Activated naive CD4-positive, alpha-beta T cell treated with anti-CD3 and anti-CD28 coated beads, Interleukin-2, amount 10 ng/mL, durations not matched to agents 7 days and 5 days (primary cell): ENCODE results near the gene OBSCN.
"Not testable (repeated sequence)": the region's sequence is repeated elsewhere in the genome, so short reads cannot be mapped to it uniquely, and the experiment has no call there.

ENCODE experiments used
- CTCF ChIA-PET: fragments of 350-600 bp; sonication (Branson Sonifier 250); formaldehyde crosslinking; loops from one replicate; lab custom pipeline; 2021; ENCODE audit warnings: antibody characterized with exemption; lab: Charles Lee
- DNase-seq: peaks from one replicate; pipeline ENCODE4 v3.0.0-alpha.2; 2020
- H3K27ac Mint-ChIP-seq: one replicate; pipeline ENCODE4 v1.8.0; 2021; ENCODE audit warnings: mild to moderate bottlenecking, moderate library complexity, mixed read lengths
- H3K27me3 Mint-ChIP-seq: one replicate; pipeline ENCODE4 v1.8.0; 2021; ENCODE audit warnings: mild to moderate bottlenecking, mixed read lengths
- H3K36me3 Mint-ChIP-seq: one replicate; pipeline ENCODE4 v1.8.0; 2021; ENCODE audit warnings: mixed read lengths
- H3K4me1 Mint-ChIP-seq: one replicate; pipeline ENCODE4 v1.8.0; 2021; ENCODE audit warnings: mixed read lengths
- H3K4me3 Mint-ChIP-seq: one replicate; pipeline ENCODE4 v1.8.0; 2021; ENCODE audit warnings: mild to moderate bottlenecking, moderate library complexity, mixed read lengths
- H3K9me3 Mint-ChIP-seq: one replicate; pipeline ENCODE4 v1.8.0; 2021; ENCODE audit warnings: mixed read lengths

The OBSCN gene

GRCh38 chr1:228188249-228188648 lies 19.6 kb upstream of the OBSCN start:
- not testable (repeated sequence) for DNase-seq, H3K27me3 Mint-ChIP-seq, H3K27ac Mint-ChIP-seq, H3K9me3 Mint-ChIP-seq, H3K36me3 Mint-ChIP-seq, H3K4me3 Mint-ChIP-seq
- H3K4me1 Mint-ChIP-seq = peaks cover 10% of the 10 kb centered on the region
- CTCF ChIA-PET = interaction anchor here (0.6 to 1.3 kb wide), 2 partner anchors 189 to 301 kb away, joined by 3 read pairs; no protein-coding TSS in a partner anchor

- CTCF ChIA-PET = no interaction called here
- DNase-seq = no peak
- Mint-ChIP-seq H3K4me1 (peaks cover 9% of the 10 kb centered on the region), H3K9me3 (no peaks in the 10 kb centered on the region), H3K27ac (no peak overlapping the region), H3K36me3 (no peaks in the 10 kb centered on the region), H3K4me3 (no peak overlapping the region), H3K27me3 (no peaks in the 10 kb centered on the region)
Observed at GRCh38 chr1:228190182-228190581, 17.7 kb upstream of the OBSCN start.

- Mint-ChIP-seq H3K4me1 (peaks cover 5% of the 10 kb centered on the region), H3K9me3 (no peaks in the 10 kb centered on the region), H3K4me3 (no peak overlapping the region), H3K36me3 (no peaks in the 10 kb centered on the region), H3K27me3 (no peaks in the 10 kb centered on the region), H3K27ac (no peak overlapping the region)
- CTCF ChIA-PET = no interaction called here
- no peak for DNase-seq
Observed at GRCh38 chr1:228190778-228191177, 17.1 kb upstream of the OBSCN start.

- Mint-ChIP-seq H3K27me3 (no peaks in the 10 kb centered on the region), H3K4me3 (no peak overlapping the region), H3K4me1 (no peaks in the 10 kb centered on the region)
Observed at GRCh38 chr1:228194436-228194835, 13.4 kb upstream of the OBSCN start.

GRCh38 chr1:228194921-228195812 lies 12.7 kb upstream of the OBSCN start:
- DNase-seq = no peak
- CTCF ChIA-PET = no interaction called here
- H3K27ac Mint-ChIP-seq = no peak overlapping the region
- no peaks in the 10 kb centered on the region for H3K27me3 Mint-ChIP-seq
- H3K9me3 Mint-ChIP-seq = peaks cover 13% of the 10 kb centered on the region
- peaks cover 8% of the 10 kb centered on the region for H3K36me3 Mint-ChIP-seq
- no peak overlapping the region for H3K4me3 Mint-ChIP-seq
- no peaks in the 10 kb centered on the region for H3K4me1 Mint-ChIP-seq

More at GRCh38 chr1:228194436-228194835, 13.4 kb upstream of the OBSCN start:
- H3K9me3 Mint-ChIP-seq = peaks cover 8% of the 10 kb centered on the region
- CTCF ChIA-PET = no interaction called here
- H3K36me3 Mint-ChIP-seq = peaks cover 5% of the 10 kb centered on the region
- H3K27ac Mint-ChIP-seq = no peak overlapping the region
- no peak for DNase-seq

GRCh38 chr1:228197555-228198147 lies 10.2 kb upstream of the OBSCN start:
- Mint-ChIP-seq H3K27me3 (no peaks in the 10 kb centered on the region), H3K27ac (no peak overlapping the region), H3K36me3 (peaks cover 8% of the 10 kb centered on the region), H3K4me1 (no peaks in the 10 kb centered on the region), H3K4me3 (no peak overlapping the region), H3K9me3 (peaks cover 13% of the 10 kb centered on the region)
- CTCF ChIA-PET = no interaction called here
- no peak for DNase-seq

- H3K4me3 Mint-ChIP-seq = no peak overlapping the region
- H3K27me3 Mint-ChIP-seq = peaks cover 6% of the 10 kb centered on the region
- DNase-seq = no peak
- H3K36me3 Mint-ChIP-seq = peaks cover 8% of the 10 kb centered on the region
- CTCF ChIA-PET = no interaction called here
- H3K27ac Mint-ChIP-seq = no peak overlapping the region
- H3K9me3 Mint-ChIP-seq = peaks cover 13% of the 10 kb centered on the region
- no peaks in the 10 kb centered on the region for H3K4me1 Mint-ChIP-seq
Observed at GRCh38 chr1:228198977-228199590, 8.8 kb upstream of the OBSCN start.

GRCh38 chr1:228204958-228205357 lies 2.9 kb upstream of the OBSCN start:
- H3K4me1 Mint-ChIP-seq = no peaks in the 10 kb centered on the region
- no peaks in the 10 kb centered on the region for H3K36me3 Mint-ChIP-seq
- DNase-seq = no peak
- no peak overlapping the region for H3K27ac Mint-ChIP-seq
- peaks cover 35% of the 10 kb centered on the region for H3K27me3 Mint-ChIP-seq
- H3K4me3 Mint-ChIP-seq = no peak overlapping the region
- peaks cover 2% of the 10 kb centered on the region for H3K9me3 Mint-ChIP-seq
- CTCF ChIA-PET = interaction anchor here (1.9 kb wide), 1 partner anchor 9 kb away, joined by 4 read pairs; no protein-coding TSS in a partner anchor

- no peaks in the 10 kb centered on the region for H3K4me1 Mint-ChIP-seq
- H3K9me3 Mint-ChIP-seq = no peaks in the 10 kb centered on the region
Observed at GRCh38 chr1:228205526-228206436, 2.1 kb upstream of the OBSCN start.

GRCh38 chr1:228206582-228207351 lies 1.1 kb upstream of the OBSCN start:
- H3K27me3 Mint-ChIP-seq = peaks cover 35% of the 10 kb centered on the region
- CTCF ChIA-PET = interaction anchor here (1.0 kb wide), 1 partner anchor 11 kb away, joined by 5 read pairs; no protein-coding TSS in a partner anchor
- H3K4me3 Mint-ChIP-seq = no peak overlapping the region
- no peak for DNase-seq
- H3K9me3 Mint-ChIP-seq = no peaks in the 10 kb centered on the region
- H3K27ac Mint-ChIP-seq = no peak overlapping the region
- peaks cover 6% of the 10 kb centered on the region for H3K4me1 Mint-ChIP-seq
- no peaks in the 10 kb centered on the region for H3K36me3 Mint-ChIP-seq

More at GRCh38 chr1:228205526-228206436, 2.1 kb upstream of the OBSCN start:
- Mint-ChIP-seq H3K4me3 (no peak overlapping the region), H3K27ac (no peak overlapping the region), H3K27me3 (peaks cover 35% of the 10 kb centered on the region), H3K36me3 (no peaks in the 10 kb centered on the region)
- CTCF ChIA-PET = interaction anchor here (1.0 to 1.9 kb wide), 2 partner anchors 8 to 12 kb away, joined by 4 to 5 read pairs; no protein-coding TSS in a partner anchor
- DNase-seq = no peak

GRCh38 chr1:228207381-228207810 lies 448 bp upstream of the OBSCN start:
- peaks cover 6% of the 10 kb centered on the region for H3K4me1 Mint-ChIP-seq
- no peak overlapping the region for H3K4me3 Mint-ChIP-seq
- no peak for DNase-seq
- CTCF ChIA-PET = no interaction called here
- no peaks in the 10 kb centered on the region for H3K9me3 Mint-ChIP-seq
- no peak overlapping the region for H3K27ac Mint-ChIP-seq
- H3K27me3 Mint-ChIP-seq = peaks cover 35% of the 10 kb centered on the region
- no peaks in the 10 kb centered on the region for H3K36me3 Mint-ChIP-seq

- Mint-ChIP-seq H3K4me3 (no peak overlapping the region), H3K9me3 (no peaks in the 10 kb centered on the region), H3K27ac (no peak overlapping the region), H3K36me3 (no peaks in the 10 kb centered on the region), H3K4me1 (peaks cover 8% of the 10 kb centered on the region), H3K27me3 (peaks cover 29% of the 10 kb centered on the region)
- CTCF ChIA-PET = no interaction called here
- no peak for DNase-seq
Observed at GRCh38 chr1:228208831-228209551, 1.1 kb downstream of the OBSCN start.
